Renal pelvis (tissue), 4 donors: Measurements from ENCODE around the gene MAD1L1. TPM values are rescaled to one million over a fixed set of nuclear protein-coding genes. Genes with fewer than 3 reads are reported as not detected.

ENCODE experiments used
- DNase-seq: peaks from one replicate; pipeline ENCODE4 v3.0.0-alpha.2; 2013
- polyA plus RNA-seq, 3 donors: library from polyadenylated mRNA; unstranded; fragments of 120-200 nt; gene quantifications; one replicate each; pipeline ENCODE4 v1.2.1, GENCODE V29; 2013; ENCODE audit not compliant: insufficient read length in 3 of 3

Gene MAD1L1
- polyA plus RNA-seq, 3 donors = 27.0 to 27.6 (median 27.3) TPM

DNA sequence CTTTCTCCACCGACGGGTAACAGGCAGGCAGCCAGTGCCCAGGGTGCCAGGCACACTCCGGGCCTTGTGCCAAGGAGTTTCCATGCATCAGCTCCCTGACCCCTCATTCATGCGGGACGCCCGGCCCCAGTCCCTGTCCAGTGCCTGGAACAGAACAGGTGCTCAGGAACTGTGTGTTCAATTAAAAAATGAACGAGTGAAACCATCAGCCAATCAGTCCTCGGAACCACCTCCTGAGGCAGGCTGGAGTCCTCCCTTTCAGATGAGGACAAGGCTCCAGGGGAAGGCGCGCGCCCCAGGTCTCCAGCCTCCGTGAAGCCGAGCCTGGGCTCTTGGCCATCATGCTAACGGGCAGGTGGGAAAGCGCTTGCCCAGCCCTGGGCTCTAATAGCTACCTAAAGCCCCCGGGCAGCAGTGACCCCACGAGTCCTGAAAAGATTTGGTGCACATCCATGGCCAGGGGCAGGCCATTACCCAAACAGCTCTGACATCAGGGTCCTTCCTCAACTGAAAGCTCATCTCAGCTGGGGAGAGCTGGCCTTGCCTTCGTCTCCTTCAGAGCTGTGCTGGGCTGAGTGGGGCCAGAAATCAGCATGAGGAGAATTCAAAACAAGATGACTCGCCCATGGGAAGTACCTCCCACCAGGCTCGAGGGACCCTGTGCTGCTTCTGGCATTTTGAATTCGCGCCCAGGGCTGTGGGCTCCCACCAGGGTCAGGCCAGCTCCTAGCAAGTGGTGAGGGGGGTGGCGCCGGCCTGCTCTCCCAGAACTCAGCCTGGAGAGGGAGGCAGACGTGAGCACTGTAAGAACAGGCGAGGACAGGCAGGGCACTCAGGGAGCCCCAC lies 200.5 kb downstream of the MAD1L1 start:
- DNase-seq = no peak

DNA sequence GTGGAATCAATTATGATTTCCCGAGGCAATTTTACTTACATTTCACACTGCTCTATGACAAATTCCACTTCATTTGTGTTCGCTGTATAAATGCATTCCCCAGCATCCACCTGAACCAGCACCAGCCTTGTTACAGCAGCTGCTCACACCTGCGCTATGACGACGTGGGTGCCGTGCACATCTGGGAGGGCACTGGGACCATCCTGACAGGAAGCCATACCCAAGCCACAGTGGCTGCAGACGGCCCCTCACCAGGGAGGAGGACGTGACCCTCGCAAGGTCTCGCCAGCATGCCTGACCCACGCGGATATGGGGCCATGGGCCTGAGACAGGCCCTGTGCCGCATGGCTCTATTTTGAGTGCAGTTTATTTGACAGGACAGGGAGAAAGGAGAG lies 201.3 kb downstream of the MAD1L1 start:
- no peak for DNase-seq

DNA sequence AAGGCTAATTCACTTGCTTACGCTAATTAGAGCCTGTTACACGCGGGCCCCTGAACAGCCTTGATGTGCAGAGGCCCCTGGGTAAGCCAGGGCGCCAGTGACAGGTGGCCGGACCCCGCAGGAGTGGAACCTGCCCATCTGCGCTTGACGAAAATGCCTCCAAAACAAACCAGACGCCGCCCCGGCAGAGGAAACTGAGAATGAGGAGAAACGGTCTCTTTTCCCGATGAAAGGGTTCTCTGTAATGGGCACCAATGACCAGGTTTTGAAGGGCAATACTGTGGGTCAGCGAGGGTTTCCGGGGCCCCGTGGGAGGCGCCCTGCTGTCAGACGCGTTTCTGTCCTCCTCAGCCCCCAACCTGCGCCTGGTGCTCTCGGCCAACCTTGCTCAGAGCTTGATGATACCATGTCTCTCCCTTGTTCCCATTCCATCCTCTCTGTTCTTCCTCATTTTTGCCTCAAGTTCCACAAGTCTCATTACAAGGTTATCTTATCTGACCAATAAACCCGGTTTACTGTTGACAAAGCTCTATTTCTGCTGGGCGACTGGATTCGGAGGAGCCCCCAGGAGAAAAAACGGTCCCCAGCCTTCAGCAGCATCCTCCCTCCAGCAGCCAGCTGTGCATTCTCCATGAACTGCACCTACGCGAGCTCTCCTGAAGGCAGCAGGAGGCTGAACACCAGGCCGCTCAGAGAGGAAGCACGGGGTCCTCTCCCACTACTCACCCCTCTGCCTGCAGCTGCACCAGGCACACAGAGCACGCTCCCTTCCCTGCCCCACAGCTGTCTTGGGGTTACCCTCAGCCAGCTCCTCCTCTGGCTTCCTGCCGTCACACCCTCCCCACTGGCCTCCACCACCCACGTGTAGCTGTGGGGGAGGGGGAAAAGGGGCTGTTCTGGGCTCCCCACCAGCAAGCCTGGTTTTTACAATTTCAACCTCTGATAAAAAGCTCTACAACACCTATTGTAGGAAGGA lies 202.0 kb downstream of the MAD1L1 start:
- DNase-seq = no peak

DNA sequence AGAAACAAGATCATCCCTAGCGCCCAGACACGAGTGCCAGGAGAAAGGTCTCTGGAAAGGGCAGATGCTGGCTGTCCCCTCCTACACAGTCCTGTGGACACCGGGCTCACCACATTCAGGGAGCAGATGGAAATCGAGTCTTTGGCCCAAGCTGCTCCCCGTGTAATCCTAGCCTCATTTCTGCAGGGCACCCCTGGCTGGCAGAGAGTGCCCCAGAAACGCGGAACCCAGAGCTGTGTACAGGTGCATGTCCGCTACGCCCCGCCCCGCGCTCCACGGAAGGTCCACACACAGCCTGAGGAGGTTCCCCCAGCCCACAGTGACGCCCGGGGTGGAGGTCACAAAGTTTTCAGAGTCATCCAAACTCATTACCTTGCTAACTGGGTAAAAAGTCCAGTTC lies 202.8 kb downstream of the MAD1L1 start:
- no peak for DNase-seq

DNA sequence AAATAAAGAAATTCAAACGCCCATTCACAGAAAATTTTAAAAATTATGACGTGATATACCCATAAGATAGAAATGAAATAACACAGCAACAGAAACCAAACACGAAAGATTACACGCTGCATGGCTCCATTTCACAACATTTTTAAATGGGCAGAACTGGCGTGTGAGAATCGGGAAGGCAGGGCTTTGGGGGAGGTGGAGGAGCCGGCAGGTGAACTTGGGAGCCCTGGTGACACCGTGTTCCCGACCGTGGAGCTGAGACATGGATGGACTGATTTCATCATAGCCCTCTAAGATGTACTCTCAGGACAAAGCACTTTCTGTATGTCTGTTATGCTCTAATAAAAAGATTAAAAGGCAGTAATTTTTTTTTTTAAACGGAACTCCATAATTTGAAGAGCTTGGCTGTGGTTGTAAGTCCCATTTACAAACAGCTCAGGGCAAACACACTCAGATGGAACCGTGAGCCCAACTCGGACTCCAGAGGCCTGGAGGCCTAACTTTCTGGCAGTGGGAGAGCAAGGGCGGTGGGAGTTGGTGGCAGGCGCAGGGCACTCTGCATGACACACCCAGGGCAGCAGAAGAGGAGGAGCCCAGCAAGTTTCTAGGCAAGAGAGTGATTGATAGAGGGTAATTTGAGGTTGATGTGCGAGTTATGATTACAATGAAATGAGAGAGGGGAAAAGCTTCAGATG lies 203.4 kb downstream of the MAD1L1 start:
- no peak for DNase-seq

DNA sequence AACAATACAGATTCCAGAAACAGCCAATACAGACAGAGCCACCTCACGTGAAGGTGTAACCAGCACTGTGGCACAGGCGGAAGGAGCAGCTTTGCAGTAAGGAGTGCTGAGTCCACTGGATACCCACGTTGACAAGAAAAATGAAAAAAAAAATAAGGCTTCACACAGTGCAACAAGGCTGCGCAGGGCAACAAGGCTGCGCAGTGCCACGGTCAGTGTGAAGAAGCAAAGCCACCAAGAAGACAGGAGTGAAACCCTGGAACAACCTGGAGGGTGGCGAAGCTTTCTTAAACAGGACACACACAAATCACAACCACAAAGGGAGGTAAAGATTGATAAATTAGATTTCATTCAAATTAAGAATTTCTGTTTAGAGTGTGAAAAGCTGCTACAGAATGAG lies 204.0 kb downstream of the MAD1L1 start:
- no peak for DNase-seq

DNA sequence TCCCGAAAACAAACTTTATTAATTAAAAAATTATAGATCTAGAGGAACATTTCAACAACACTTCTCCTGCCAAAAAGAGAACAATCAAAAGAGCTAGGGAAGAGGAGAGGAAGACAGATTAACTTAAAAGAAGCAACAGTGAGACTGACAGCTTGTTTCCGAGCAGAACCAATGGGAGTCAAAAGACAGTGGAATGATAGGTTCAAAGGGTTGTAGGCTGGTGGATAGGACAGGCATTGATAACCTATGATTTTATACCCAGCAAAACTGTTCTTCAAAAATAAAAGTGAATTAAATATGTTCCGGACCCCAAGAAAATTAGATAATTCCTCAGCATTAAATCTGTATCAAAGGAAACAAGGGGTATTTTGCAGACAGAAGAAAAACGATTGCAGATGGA lies 207.6 kb downstream of the MAD1L1 start:
- DNase-seq = no peak

DNA sequence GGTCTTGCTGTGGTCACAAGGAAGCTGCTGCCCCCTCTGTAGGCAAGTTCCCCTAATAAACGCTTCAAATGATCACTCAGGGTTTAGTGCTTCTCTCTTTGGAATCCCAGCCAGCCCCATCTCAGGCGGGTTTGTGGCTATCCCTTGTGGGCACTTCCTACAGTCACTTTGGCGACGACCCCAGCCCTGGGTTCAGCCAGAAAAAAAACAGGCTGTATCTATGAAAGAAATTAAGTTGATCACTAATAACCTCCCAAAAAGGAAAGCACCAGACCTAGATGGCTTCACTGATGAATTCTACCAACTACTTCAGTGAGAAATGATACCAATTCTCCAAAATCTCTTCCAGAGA lies 208.2 kb downstream of the MAD1L1 start:
- DNase-seq = no peak

DNA sequence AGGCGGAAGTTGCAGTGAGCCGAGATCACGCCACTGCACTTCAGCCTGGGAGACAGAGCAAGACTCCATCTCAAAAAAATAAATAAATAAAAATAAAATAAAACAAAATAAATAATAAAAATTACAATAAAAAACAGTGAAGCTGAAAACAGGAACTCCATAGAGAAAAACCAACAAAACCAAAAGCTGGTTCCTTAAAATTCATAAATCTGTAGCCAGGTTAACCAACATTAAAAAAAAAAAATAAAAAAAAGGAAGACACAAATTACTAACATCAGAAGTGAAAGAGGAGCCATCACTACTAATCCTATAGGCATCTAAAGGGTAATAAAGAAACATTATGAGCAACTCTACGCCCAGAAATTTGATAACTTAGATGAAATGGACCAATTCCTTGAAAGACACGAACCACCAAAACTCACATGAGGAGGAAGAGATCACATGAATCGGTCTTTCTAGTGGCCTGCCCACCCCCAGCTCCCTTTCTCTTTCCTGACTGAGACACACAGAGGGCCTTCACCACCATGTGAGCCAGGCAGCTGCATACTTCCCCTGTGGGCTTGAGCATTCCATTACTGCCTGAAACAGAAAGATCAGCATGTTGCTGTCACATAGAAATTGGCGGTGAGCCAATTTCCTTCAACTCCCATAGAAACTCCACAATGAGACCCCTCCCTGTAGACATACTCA lies 208.7 kb downstream of the MAD1L1 start:
- no peak for DNase-seq

DNA sequence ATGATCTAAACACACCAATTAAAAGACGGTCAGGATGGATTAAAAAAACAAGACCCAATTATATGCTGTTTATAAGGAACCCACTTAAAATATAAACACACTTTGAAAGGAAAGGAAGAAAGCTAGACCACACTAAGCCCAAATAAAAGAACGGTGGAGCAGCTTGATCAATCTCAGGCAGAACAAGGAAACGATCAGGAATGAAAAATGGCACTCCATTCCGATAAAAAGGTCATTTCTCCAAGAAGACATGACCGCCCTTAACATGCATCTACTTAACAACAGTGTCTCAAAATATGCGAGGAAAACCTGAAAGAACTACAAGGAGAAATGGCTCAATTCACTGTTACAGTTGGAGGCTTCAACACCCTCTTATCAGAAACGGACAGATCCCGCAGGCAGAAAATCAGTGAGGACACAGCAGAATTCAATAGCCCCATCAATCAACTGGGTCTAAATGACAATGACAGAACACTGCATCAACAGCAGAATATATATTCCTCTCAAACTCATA lies 210.0 kb downstream of the MAD1L1 start:
- no peak for DNase-seq

DNA sequence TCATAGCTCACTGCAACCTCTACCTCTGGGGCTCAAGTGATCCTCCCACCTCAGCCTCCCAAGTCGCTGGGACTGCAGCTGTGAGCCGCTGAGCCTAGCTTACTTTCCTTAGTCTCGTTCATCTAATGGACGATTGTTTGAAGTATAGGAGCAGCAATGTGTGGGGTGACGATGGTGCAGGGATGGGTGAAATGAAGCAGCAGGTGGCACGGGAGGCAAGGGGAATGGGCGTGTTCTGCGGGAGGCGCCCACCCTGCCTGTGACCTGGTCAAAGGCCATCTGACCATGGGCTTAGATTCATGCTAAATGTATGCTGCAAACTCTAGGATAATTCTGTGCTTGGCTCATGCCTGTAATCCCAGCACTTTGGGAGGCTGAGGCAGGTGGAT lies 210.7 kb downstream of the MAD1L1 start:
- DNase-seq = no peak

DNA sequence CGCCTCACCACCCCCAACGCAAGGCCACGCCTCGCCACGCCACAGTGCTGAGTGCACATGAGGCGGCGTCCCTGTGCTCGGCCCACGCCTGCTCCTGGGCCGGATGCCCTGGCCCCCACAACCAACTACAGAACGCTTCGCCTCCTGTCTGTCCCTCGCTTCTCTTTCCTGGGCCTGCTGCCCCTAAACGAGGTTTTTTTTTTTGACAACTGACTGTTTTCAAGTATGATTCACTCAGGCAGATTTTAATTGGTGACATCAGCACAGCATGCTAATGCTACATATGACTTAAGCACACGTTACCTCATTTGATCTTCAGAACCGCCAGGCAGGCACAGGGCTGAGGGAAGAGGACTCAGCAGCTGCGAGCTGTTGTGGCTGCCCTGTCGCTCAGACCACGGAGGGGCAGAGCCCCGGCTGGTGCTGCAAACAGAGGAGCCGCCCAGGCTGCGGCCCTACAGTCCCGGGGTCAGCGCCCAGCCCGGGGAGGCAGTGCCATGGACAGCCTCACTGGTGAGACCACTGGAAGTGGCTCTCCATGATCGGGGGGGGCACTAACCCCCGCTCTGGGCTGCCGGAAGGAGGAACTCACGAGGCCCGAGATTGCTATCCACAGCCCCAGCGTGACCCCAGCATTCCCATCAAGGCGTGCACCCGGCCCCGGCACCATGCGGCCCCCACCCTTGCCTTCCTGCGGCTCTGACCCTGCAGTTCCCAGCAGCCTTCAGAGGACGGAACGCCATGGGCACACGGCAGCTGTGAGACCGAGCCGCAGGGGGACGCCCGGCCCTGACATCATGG lies 212.8 kb downstream of the MAD1L1 start:
- DNase-seq = no peak

DNA sequence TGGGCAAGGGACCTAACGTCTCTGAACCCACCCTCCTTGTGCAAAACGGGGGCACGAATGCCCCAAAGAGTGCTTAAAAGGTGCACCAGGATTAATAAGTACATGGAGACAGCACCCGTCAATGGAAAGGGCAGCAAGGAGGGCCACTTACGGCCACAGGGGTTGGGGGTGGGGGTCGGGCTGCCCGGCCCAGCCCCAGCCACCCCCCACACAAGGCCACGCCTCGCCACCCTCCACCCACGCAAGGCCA lies 213.4 kb downstream of the MAD1L1 start:
- DNase-seq = no peak

DNA sequence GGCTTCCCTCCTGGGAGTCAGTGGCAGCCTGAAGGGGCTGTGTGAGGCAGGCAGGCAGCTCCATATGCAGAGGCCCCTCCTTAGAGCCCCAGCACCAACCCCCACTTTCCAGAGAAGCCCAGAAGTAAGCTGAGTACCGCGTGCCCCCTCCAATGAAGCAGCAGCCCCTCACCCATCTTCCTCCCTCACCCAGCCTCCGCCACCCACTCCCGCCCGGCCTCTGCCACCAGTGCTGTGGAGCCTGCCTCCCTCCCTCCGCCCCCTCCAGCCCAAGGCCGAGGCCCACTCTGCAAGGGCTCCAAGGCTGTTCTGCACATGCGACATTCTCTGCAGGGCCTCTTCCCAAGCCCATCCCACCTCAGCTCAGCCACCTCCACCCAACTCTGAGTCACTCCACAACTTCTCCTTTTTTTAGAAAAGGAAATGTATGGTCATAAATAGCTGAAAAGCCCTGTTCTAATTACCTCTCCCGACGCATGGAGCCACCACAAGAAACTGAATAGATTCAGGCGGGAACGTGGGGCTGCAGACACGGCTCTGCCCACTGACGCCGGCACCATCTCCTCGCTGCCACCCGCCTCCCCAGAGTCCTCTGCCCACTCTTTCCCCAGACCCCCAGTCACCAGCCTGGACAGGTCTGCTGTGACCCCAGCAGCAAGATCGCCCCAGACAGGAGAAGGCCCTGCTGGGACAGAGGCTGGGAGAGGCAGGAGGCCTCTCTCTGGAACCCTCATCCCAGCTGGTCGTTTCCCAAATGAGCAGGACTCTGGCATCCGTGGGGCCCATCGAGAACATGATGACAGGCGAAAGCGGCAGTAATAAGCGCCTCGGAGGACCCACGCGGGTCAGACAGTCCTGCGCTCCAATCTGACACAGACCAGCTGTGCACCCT lies 213.9 kb downstream of the MAD1L1 start:
- DNase-seq = no peak

DNA sequence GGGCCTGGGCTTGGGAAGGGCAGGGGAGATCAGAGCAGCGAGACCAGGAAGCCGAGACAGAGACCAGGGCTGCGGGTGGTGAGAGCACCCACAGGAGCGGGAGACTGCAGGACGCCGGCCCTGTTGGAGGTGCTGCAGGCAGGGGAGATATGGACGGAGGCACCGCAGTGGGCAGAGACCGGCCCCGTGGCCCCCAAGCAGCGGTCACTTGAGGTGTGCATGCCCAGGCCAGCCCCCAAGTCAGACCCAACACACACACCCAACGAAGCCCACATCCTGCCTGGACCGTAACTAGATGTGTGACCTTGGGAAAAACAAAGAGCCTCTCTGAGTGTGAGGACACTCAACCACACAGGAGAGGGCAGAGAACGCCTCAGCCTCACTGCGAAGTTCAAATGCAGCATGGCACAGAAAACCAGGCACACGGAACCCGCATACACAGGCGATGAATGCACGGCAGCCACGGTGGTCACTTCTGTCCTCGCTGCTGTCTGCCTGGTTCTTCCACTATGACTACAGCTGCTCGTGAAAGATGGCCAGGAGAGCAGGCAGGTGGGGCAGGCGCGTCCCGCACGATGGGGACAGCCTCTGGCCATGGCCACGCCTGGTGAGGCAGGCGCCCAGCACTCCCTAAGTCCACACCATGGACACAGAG lies 214.7 kb downstream of the MAD1L1 start:
- DNase-seq = no peak

DNA sequence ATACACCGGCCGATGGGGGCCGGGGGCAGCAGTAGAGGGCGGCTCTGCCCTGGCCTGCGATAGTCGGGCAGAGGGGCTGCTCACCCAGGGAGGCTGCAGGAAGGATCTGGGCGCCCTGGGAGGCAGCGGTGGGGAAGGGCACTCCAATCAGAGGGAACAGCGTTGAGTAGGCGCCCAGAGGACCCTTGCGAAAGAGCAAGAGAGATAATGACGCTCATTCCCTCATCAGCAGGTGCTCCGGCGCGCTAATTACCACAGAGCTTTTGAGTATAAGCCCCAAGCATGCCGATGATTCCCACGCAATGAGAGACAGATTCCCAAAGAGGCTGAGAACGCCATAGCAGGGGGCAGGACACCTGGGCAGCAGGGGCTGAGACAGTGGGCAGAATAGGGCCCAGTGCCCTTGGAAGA lies 215.3 kb downstream of the MAD1L1 start:
- DNase-seq = no peak

DNA sequence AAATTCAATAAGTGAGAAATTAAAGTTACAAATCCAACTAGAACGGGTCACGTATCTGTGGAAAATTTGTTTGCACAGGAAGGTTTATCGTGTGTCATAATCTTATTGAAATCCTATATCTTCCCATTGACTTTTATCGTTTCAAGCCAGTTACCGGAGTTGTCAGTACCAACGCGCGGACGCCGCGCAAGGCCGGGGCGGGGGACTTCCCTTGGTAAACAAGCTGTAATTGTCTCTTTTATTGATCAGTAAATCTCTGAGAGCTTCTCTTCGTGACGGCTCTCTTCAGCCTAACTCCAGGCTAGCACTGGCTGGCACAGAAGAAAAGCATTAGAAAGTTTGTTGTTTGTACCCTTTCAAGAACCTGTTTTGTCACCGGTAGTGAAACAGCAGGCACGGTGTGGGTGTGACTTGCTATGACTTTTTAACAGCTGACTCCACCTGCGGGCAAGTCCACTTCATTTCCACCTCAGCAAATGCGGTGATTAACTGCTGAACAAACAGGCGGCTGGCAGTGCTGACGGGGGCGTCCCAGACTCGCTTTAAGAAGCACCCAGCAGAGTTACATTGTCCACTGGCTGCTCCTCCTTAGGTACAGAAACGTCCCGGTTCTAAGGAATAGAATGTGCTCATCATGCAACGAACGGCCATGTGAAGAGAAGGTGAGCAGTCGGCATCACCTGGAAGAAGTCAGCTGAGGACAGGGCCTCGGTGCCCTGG lies 215.8 kb downstream of the MAD1L1 start:
- DNase-seq = no peak

DNA sequence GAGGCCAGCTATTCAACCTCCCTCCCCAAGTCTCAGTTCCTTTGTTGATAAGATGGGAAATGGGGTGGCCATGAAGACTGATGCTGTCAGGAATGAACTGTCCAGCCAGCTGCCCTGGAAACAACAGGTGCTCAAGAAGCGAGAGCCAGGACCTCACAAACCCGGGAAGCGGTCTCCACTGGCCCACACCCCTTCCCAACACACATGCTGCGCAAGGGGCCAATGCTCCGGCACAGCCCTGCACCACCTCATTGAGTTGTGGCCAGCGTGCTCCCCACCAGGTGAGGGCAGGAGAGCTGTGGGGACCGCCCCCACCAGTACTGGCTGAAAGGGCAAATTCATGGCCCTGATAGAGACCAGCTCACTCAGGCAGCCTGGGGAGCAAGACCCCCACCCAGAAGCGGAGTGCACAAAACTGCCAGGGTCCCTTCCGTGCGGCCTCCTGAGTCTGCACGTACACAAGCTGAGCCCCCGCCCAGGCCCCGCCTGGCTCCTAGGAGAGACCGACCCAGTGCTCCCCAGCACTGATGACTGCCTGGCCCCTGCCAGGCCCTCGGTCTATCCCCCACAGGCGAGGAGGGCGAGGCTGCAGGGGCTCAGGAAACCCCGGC lies 216.6 kb downstream of the MAD1L1 start:
- DNase-seq = no peak
